DOHH2 (cell line): Measurements from ENCODE around the gene PRSS37.
"Not testable (repeated sequence)": the region's sequence is repeated elsewhere in the genome, so short reads cannot be mapped to it uniquely, and the experiment has no call there.

Experiments used
- EZH2phosphoT487 ChIP-seq: fragments of 200-600 bp; sonication (generic); IDR thresholded peaks from 2 replicates; pipeline ENCODE4 v1.6.1; 2017; ENCODE audit warnings: borderline replicate concordance, mild to moderate bottlenecking, antibody characterized with exemption, low read length, moderate library complexity, mixed read lengths
- TF ChIP-seq, protein P1 (sequence below): fragments of 200-600 bp; sonication (generic); IDR thresholded peaks from one replicate; pipeline ENCODE4 v1.5.1; 2014; ENCODE audit warnings: antibody characterized with exemption, mild to moderate bottlenecking, low read depth, low read length; ENCODE audit not compliant: poor library complexity, severe bottlenecking

DNA sequence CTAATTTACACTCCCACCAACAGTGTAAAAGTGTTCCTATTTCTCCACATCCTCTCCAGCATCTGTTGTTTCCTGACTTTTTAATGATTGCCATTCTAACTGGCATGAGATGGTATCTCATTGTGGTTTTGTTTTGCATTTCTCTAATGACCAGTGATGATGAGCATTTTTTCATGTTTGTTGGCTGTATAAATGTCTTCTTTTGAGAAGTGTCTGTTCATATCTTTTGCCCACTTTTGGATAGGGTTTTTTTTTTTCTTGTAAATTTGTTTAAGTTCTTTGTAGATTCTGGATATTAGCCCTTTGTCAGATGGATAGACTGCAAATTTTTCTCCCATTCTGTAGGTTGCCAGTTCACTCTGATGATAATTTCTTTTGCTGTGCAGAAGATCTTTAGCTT lies 18.9 kb downstream of the PRSS37 start:
- TF ChIP-seq EZH2phosphoT487 = not testable (repeated sequence)
- TF ChIP-seq, protein P1, sequence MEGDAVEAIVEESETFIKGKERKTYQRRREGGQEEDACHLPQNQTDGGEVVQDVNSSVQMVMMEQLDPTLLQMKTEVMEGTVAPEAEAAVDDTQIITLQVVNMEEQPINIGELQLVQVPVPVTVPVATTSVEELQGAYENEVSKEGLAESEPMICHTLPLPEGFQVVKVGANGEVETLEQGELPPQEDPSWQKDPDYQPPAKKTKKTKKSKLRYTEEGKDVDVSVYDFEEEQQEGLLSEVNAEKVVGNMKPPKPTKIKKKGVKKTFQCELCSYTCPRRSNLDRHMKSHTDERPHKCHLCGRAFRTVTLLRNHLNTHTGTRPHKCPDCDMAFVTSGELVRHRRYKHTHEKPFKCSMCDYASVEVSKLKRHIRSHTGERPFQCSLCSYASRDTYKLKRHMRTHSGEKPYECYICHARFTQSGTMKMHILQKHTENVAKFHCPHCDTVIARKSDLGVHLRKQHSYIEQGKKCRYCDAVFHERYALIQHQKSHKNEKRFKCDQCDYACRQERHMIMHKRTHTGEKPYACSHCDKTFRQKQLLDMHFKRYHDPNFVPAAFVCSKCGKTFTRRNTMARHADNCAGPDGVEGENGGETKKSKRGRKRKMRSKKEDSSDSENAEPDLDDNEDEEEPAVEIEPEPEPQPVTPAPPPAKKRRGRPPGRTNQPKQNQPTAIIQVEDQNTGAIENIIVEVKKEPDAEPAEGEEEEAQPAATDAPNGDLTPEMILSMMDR = not testable (repeated sequence)
